NCI-H187 (cell line): ENCODE measurements around the gene EML4.
"Not testable (repeated sequence)": the region's sequence is repeated elsewhere in the genome, so short reads cannot be mapped to it uniquely, and the experiment has no call there.

ENCODE experiments used
- DNase-seq, 2 experiments: peaks; one replicate each; lab custom pipeline; 2025; lab: John Stamatoyannopoulos, UW

The EML4 gene

DNA sequence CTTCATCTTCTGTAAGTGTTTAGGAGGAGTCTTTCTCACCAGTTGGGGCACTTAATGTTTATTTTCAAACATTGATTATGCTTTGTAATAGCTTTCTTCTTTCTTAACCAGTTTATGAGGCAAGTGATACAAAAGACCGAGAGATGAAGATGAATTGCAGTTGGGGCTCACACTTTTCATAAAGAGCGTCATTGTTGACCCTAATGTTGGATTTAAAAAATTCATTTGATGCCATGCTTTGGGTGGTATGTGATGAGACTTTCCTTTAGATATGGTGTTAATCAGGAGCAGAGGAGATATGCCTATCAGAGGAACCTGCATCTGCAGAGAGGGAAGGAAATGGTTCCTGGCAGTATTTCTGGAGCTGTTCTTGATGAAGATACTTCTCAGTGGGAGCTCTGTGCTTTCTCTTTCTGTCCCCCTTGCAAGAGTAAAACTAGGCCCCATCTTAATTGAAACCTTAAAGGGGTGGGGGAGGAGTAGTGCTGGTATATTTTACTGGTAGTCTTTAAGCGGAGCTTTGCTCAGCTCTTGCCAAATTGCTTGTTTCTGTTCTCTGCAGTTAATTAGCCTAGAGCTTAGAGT, 2.3 kb downstream of the EML4 start:
- DNase-seq = no peak

DNA sequence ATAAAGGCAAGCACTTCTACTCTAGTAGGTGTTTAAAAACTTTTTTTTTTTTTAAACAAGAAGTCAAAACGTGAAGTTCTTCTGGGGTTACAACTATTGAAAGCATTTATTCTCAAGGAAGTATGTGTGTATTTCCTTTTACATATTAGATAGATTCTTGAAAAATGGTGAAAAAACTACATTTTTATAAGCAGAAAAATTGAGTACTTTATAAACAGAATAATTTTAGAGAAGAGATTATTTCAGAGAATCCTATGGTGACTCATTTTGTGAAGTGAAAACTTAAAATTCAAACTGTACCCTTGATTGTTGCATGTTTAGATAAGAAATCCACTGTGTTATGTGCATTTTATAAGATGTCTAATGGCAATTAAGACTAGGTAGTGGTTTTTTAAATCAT, 2.9 kb downstream of the EML4 start:
- DNase-seq = no peak

- no peak for DNase-seq
Measured at GRCh38 chr2:42172566-42172965, 3.4 kb downstream of the EML4 start.

GRCh38 chr2:42173467-42173866, 4.3 kb downstream of the EML4 start:
- not testable (repeated sequence) for DNase-seq

GRCh38 chr2:42176992-42177738, 8.0 kb downstream of the EML4 start:
- DNase-seq = no peak

DNA sequence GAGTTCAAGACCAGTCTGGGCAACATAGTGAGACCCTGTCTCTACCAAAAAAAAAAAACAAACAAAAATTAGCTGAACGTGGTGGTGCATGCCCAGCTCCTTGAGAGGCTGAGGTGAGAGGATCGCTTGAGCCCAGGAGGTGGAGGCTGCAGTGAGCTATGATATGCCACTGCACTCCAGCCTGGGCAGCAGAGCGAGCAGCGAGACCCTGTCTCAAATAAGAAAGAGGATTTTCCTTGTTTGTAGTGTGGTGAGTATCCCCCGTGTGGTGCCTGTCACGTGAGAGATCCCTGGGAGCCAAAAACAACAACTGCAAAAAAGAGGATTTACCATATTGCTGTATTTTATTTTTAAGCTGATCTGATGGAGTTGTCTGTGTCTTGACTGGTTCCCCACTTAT, 9.2 kb downstream of the EML4 start:
- DNase-seq = no peak

- DNase-seq = no peak
Measured at GRCh38 chr2:42180300-42180699, 11.1 kb downstream of the EML4 start.

- no peak for DNase-seq
Measured at GRCh38 chr2:42182654-42183308, 13.6 kb downstream of the EML4 start.

DNA sequence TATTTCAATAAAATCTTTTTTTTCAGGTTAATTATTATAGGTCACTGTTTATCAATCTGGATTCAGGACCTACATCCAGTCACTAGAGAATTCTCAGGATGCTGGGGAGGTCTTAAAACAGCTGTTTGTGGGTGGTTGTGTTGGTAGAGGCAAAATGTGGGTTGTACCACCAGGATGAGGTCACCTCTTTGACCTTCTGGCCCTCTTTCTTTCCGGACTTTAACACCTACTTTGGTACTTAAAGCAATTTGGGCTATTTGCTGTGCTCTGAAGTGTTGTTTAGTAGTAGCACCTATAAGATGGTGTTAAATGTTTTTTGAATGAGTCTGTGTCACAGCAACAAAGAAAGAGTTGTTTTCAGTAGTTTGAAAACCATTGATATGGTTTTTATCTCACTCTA, 14.6 kb downstream of the EML4 start:
- no peak for DNase-seq

DNA sequence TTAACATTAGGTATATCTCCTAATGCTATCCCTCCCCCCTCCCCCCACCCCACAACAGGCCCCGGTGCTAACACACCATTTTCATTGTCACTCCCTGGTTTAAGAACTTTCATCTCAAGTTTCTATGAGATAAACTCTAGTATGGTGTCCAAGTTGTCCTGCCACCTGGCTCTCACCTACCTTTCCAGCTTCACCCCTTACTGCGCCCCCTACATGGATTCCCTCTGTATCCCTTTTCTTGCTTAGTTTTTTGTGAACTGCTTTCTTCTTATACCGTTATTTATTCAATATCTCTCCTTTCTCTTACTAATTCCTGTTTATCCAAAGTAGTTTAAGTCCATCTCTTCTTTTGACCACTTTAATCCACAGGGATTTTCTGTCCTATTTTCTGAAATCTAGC, 15.2 kb downstream of the EML4 start:
- no peak for DNase-seq

GRCh38 chr2:42185220-42185921, 16.2 kb downstream of the EML4 start:
- DNase-seq = no peak

- DNase-seq = no peak
Measured at GRCh38 chr2:42186366-42186765, 17.2 kb downstream of the EML4 start.

DNA sequence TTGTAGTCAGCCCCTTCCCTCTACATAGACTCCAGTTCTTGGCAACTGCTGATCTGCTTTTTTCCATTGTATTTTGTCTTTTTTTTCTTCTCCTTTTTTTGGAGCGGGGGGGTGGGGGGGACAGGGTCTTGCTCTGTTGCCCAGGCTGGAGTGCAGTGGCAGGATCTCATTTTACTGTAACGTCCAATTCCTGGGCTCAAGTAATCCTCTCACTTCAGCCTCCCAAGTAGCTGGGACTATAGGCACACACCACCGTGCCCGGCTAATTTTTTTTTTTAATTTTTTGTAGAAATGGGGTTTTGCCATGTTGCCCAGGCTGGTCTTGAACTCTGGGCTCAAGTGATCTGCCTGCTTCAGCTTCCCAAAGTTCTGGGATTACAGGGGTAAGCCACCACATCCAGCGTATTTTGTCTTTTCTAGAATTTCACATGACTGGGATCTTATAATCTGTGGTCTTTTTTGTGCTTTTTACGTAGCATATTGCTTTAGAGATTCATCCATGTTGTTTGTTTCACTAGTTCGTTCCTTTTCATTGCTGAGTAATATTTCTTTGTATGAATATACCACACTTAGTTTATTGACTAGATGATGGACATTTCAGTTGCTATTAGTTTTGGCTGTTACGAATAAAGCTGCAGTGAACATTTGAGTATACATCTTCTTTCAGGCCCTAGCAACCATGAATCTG, 17.9 kb downstream of the EML4 start:
- DNase-seq = no peak

- DNase-seq = no peak
Measured at GRCh38 chr2:42187886-42188285, 18.7 kb downstream of the EML4 start.

DNA sequence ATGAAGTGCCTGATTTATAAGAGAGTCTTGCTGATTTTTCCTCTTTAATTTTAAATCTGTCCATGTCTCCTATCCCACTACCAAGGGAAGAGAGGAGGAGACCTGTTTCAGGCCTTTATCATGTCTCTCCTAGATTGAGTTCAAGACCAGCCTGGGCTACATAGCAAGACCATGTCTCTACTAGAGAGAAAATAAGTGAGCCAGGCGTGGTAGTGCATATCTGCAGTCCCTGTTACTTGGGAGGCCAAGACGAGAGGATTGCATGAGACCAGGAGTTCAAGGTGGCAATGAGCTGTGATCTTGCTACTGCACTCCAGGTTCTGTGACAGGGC, 20.0 kb downstream of the EML4 start:
- no peak for DNase-seq

DNA sequence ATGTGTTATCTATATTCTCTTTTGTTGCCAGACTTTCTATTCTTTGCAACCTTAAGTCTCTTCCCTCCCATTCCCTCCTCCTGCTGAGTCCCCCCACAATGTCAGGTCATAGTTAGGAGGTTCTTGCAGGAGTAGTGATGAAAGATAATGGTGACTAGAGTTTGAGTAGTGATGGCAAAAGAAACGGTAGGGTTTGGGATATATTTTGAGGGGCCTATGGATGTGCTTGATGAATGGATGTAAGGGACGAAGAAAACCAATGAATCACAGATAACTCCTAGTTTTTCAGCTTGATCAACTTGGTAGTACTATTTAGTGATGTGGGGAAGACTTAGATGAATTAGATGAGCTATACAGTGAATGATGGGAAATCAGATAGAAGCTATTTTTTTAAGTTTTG, 21.0 kb downstream of the EML4 start:
- DNase-seq = no peak

DNA sequence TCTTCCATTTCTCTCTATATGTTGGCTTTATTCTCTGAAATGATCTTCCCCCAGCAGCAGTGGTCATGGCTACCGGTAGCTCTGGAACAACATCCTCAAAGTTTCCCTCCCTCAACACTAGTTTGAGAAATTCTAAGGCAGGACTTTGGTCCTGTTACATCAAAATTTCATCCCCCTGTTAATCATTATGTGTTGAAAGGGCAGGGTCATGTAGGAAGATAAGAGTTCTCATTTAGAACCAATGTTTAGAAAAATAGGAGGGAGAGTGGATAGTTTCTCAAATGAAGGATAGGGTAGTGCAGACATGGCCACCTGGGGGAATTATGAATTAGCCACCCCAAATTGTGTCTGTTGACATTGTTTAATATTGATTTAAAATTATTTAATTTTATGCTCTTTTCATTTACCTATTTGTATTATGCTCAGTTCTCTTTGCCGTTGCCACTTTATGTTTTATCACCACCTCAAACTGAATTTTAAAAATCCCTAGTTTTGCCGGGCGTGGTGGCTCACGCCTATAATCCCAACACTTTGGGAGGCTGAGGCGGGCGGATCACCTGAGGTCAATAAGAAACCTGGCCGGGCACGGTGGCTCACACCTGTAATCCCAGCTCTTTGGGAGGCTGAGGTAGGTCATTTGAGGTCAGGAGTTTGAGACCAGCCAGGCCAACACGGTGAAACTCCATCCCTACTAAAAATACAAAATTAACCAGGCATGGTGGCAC, 22.3 kb downstream of the EML4 start:
- no peak for DNase-seq

DNA sequence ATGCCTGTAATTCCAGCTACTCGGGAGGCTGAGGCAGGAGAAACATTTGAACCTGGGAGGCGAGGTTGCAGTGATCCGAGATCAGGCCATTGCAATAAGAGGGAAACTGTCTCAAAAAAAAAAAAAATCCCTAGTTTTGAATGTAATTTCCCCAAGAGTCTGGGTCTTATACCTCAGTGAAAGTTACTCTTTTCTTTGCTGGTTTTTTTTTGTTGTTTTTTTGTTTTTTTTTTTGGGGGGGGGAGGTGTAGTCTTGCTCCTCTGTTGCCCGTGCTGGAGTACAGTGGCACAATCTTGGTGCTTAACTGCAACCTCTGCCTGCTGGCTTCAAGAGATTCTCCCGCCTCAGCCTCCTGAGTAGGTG, 22.8 kb downstream of the EML4 start:
- no peak for DNase-seq

DNA sequence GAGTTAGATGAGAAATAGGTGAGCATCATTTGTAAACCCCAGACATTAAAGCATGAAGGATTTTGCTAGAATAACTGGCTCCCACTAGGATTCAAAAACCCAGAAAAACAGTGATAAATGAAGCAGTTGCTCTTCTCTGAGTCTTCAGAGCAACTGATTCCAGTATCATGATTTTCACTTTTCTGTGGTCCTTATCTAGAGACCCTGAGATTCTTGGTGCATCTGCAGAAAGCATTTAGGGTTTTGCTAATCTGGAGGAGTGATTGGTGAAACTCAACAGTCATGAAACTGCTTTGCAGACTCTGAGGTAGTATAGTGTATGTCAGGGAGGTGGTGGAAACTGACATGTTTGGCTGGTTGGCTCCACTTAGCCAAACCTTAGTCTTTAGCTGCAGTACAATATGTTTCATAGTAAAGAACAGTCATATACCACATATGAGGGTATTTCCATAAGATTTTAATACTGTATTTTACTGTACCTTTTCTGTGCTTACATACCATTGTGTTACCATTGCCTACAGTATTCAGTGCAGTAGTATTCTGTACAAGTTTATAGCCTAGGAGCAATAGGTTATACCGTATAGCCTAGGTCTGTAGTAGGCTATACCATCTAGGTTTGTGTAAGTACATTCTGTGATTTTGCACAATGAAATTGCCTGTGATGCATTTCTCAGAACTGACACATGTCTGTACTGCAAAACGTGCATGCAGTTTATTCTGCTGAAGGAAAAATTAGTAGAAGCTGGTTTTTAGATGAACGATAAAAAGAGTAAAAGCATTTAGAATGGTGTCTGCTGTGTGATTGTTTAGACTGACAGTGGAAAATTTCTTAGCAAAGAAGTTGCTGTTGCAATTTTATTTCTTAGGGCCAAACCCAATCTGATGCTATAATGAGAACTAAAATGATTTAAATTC, 23.8 kb downstream of the EML4 start:
- DNase-seq = no peak

GRCh38 chr2:42193722-42194187, 24.6 kb downstream of the EML4 start:
- no peak for DNase-seq

GRCh38 chr2:42194428-42194827, 25.3 kb downstream of the EML4 start:
- no peak for DNase-seq
